Measurements from ENCODE around the gene USH1C. TPM values are rescaled to one million over a fixed set of nuclear protein-coding genes. Genes with fewer than 3 reads are reported as not detected.

USH1C gene
- total RNA-seq, 1 donor from 2014 or later, result not detected

DNA sequence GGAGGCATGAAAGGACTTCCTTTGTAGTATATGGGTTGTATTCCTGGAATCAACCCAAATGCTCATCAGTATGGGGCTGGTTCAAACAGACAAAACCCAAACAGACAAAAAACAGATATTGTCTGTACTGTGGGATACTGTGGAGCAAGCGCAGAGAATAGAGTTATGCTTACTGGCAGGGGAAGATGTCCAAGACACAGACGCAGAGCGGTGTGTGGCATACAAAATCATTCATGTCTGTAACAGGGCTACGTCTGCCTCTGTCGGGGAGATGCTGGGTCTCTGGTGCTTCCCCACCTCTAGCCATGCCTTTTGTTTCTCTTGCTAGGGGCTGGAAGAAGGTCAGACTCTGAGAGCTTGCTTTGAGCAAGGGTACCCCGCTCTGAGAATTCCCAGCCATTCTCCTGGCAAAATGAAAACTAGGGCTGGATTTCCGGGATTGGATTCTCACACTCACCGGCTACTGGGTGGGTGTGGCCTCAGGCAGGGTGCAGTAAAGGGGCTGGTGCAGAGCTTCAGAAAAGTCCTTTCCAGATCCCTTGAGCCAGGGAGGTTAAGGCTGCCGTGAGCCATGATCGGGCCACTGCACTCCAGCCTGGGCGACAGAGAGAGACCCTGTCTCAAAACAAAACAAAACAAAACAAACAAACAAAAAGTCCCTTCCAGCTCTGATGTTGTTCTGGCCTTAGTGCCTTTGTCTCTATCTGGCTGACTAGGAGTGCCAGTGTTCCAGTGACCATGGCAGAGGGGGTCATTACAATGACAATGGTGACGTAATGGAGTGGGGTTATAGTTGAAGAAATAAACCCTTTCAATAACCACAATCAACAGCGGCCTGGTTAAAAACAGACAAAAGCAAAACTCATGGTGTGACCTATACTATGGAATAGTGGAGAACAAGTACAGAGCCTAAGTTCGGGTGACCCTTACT, 64.7 kb downstream of the USH1C start:
- DNase-seq (ENCODE audit: extremely low read depth, low read depth, low spot score), result no peak

DNA sequence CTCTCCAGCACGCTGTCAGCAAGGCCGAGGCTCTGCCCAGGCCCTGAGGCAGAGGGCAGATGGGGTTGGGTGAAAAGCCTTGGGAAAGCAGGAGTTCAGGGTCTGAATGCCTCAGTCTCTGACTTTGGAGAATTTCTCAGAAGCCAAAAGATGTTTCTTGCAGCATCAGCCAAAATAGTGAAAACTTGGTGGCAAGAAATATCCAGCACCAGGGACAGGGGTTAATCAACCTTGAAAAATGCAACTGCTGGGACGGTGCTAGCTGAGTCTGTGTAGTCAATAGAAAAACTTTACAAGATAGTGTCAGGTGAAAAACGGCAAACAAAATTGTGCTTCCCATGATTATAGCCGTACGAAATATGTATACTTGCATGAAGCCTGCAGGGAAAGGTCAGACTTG, 66.1 kb downstream of the USH1C start:
- no peak for DNase-seq (ENCODE audit: extremely low read depth, low read depth, low spot score)

DNA sequence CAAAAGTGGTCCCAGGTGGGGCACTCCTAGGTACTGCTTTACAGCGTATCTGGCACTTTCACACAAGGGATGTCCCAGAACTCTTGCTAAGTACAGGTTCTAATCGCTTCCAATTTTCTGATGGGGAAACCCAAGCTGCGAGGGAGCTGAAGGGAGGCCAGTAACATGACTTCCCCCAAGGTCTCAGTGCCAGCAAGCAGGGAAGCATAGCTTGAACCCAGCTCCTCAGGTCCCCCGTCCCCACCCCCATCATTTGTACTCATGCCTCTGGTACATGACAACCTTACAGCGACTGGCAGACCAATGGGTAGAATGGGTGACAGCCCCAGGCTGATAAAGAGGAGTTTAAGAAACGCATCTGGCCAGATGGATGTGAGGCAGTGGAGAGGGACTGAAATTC, 66.9 kb downstream of the USH1C start:
- DNase-seq (ENCODE audit: extremely low read depth, low read depth, low spot score), result no peak

DNA sequence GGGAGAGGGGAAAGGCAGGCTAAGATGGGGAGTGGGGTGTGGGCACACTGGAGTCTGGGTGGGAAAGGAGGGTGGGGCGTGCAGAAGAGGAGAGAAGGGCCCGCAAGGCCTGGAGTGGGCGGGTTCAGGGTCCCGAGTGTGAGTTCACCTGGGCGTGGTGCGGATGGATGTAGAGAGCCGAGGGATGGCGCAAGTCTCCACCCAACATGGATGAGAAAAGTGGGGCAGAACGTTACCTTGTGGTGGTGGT, 67.2 kb downstream of the USH1C start:
- no peak for DNase-seq (ENCODE audit: extremely low read depth, low read depth, low spot score)

DNA sequence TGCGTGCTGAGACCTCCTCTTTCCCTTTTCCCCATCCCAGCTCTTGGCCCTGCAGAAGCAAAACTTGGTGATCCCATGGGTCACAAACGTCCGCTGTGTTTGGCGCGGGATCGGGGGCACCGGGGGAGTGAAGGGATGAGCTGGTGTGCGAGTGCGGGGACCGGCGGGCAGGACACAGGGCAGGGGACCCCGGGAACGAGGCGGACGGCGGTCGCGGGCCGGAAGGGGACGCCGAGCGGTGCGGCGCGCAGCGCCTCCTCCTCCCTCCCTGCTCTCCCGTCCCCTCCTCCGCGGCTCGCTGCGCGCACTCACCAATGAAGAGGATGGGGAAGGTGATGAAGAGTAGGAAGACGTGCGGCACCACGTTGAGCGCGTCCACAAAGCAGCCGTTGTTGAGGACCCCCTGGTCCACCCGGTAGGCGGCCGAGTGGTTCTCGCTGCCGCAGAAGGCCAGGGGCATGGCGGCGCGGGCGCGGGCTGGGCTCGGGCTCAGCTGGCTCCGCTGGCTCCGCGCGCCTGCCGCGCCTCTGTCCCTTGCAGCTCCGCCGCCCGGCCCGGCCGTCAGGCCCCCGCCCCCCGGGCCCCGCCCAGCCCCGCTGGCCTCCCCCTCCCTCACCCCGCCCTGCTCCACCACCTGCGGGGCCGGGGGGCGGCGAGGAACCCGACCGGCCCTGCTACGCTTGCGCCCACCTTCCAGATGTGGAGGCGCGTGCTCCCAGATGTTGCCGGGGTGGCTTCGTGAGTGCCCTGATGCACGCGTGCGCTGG, 67.7 kb downstream of the USH1C start, which contains the start of gene ABCC8:
ABCC8 (minus strand) TSS at position 529 of the 767 bp plus-strand sequence; CDS start at position 460, 69 bp downstream.
- DNase-seq (ENCODE audit: extremely low read depth, low read depth, low spot score), result no peak

DNA sequence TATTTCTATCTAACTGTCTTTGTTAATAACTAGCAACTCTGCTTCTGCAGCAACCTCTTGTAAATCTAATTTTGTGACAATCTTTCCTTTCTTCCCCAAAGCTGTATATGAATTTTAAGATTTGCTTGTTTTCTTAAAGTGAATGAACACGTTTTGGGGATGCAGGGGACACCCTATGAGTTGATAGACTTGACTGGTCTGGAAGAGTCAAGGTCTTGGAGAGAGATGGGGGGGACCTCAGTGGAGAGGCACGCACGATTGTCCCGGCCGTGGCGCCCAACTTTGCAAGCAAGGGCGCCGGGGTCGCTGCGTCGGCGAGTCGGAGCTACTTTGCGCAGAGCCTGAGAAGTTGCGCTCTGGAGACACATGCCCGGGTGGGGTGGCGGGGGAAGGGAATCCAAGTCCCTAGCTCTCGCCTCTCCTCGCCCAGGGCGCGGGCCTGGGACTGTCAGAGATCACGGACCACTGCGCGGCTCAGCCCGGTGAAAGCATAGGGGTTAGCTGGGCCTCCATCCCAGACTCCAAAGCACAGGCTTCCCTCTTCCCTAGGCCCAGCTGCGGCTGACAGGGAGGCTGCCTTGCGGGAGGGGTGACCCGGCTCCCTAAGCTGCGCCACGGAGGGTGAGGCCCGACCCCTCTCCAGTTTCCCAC, 68.4 kb downstream of the USH1C start:
- no peak for DNase-seq (ENCODE audit: extremely low read depth, low read depth, low spot score)

DNA sequence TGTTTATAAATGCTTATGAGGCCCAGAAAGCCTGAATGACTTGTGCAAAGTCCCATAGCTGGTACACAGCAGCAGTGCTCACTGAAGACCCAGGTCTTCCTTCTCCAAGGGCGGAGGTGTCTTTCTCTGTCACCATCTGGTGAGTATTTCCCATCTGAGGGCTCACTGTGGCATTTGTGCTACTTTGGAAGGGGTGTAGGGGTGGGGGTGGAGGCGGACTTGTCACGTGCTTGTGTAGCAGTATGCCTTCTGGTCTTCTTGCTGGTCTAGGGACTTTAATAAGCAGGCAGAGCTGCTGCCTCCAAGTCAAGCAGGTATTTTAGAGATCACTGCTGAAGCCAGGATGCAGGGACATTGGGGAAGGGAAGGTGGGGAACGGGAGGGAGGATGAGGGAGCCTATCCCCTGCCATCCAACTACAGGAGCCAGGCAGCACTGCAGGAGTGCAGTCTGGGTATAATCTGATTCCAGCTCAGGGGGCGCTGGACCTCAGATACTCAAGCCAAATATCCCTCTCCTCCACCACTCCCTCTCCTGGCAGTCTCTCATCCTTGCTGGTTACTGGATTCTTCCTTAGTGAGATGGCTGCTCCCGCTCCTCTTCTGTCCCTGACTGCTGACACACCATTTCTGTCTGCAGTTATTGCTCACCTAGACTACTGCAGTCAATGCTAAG, 71.0 kb downstream of the USH1C start:
- no peak for DNase-seq (ENCODE audit: extremely low read depth, low read depth, low spot score)

DNA sequence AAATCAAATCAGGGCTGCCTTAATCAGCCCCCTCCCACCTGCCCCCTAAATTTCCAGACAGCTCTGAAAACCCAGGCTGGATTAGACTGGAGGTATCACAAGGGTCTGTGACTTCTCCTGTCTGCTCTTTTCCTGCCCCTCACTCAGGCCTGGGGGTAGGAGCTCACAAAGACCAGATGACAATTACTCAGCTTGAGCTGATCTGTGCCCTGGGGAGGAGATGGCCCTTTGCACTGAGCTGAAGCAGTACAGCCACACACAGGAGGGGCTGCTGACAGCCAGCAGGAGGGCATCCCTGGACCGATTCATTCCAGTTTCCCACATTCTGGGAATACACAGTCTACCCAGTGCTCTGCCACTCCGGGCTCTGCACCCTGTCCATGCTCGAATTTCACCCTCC, 71.7 kb downstream of the USH1C start:
- no peak for DNase-seq (ENCODE audit: extremely low read depth, low read depth, low spot score)

DNA sequence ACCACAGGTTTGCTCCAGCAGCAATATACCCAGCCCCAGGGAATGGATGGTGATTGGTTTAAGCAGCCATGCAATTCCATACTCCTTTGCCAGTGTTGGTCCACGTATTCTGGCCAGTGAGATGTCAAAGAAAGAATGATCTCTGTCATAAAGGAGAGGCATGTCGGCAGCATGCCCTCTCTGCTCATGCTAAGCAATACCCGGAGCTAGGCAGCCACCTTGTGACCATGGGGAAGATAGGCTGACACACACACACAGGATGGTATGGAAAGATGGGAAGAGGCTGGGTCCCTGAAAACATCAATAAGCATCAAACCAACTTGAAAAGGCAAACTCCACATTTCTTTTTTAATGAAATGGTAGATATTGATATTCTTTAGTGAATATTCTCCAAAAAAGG, 72.7 kb downstream of the USH1C start:
- no peak for DNase-seq (ENCODE audit: extremely low read depth, low read depth, low spot score)

DNA sequence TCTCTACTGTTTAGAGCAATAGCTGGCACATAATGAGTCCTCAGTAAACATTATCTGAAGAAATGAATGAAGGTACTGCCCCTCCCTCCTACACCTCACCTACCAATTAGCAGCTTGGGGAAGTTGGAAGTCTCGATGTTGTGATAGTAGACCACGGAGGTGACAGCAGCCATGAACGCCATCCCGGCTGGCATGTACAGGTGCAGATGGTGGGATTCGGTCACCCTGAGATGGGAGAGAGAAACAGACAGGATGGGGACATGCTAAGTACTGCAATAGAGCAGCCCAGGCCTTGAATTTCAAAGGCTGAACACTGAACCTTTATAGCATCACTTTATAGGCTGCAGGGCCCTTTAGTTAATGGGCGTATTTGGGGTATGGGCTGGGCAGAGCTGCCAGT, 74.2 kb downstream of the USH1C start:
- no peak for DNase-seq (ENCODE audit: extremely low read depth, low read depth, low spot score)

DNA sequence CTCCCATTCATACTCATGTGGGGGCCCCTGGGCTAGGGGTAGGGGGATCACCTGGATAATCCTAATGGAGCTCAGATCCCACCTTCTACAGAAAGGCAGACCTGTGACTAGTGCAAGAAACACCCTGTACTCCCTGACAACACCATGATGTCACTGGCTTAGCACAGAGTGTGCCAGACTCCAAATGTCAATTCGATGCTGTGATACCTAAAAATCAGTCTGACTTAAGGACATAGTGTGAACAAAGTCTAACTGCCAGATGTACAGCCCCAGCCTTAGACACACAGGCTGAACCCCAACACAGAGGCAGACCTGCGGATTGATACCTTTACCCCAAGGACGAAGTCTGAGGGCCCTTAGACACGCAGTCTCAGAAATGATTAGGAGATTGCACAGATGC, 76.1 kb downstream of the USH1C start:
- no peak for DNase-seq (ENCODE audit: extremely low read depth, low read depth, low spot score)

DNA sequence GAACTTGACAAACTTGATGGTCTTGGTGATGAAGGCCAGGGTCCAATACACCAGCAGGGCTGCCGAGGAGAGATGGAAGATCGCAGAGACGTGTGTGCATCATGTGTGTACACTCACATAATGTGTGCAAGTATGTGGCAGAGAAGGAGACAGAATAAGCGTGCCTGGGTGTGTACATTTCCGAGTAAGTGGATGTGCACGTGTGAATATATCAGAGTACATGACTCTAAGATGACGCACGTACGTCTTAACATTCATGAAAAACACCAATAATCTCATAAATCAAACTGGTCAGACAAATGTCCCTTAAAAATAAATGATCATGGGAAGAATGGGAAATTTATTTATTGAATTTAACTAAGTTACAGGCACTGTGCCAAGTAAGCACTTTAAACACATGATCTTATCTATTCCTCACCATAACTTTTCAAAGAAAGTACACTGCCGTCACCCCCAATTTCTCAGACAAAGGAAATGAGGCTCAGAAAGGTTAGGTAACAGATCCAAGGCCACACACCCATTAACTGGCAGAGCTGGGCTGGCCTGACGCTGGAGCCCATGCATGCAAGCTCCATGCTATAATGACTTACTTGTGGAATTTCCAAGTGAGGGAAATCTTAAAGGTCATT, 80.6 kb downstream of the USH1C start:
- no peak for DNase-seq (ENCODE audit: extremely low read depth, low read depth, low spot score)

DNA sequence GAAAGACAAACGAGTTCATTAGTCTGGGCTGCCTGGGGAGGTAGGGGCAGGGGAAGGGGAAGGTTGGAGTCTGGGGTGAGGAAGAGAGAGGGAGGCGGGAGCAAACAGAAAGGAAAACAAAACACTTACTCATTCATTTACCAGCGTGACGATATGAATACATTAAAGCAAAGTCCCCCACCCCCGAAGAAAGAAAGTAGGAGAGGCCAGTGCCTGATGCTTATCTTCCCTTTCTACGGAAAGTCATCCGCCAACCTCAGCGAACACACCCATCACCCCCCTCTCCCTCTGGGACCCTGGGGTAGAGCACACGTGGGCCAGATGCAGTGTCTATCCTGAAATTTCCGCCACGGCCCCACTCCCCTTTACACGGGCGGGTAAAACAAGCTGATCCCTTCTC, 81.3 kb downstream of the USH1C start:
- no peak for DNase-seq (ENCODE audit: extremely low read depth, low read depth, low spot score)

DNA sequence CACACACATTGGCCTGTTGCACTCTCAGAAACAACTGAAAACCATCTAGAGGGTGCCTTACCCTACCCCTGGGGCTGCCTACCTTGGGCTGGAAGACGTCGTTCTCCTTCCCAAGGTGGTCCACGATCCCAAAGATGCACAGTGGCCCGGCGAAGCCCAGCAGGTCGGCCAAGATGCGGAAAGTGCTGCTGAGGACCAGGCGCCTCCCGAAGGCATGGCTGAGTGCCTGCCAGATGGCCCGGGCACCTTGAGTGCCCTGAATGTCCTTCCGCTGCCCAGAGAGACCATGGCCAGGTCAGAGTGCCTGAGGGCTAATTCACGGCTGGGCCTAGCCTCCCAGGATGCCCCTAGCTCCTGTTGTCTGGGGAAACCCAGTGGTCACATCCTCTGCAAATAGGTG, 83.8 kb downstream of the USH1C start:
- no peak for DNase-seq (ENCODE audit: extremely low read depth, low read depth, low spot score)

DNA sequence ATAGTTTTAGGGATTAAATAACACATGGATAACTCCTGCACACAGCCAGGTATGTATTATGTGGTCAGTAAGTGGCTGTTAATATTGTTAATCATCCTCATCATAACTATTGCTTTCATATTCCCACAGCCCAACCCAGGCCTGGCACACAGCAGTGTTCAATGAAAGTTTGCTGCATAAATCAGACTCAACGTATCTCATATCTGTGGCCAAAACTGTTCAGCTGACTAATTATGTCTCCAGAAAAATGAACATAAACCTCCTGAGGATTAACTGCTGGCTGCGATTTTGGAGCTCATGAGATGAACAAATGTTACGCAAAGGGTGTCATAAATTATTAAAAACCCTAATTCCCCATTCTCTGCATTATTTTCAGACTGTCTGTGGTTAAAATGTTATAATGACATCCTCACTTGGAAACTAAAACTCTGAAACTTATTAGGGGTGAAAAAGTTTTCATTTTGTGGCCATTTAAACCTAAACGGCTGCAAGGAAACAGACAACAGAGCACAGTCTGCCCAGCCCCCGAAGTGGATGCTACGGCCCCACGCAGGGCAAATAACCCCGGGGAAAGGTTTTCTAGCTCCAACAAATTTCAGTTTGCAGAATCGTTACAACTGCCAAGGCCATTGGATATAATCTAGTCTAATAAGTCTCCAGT, 84.8 kb downstream of the USH1C start:
- no peak for DNase-seq (ENCODE audit: extremely low read depth, low read depth, low spot score)

DNA sequence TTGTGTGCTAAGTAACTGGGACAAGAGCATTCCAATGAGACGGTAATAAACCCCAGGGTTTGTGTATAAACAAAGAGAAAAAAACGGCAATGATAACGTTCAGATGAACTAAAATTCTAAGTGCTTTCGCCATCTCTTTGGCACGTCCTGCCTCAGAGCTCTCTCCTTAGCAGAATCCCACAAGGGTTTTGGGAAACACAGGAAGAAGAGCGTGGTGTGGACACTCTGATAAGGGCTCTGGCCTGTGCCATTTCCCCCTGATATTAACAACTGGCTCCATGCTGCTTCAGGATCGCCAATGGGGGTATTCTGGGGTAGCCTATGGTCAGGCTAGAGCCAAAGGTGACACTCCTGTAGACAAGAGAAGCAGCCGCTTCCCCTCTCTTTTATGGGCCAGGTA, 85.9 kb downstream of the USH1C start:
- no peak for DNase-seq (ENCODE audit: extremely low read depth, low read depth, low spot score)

DNA sequence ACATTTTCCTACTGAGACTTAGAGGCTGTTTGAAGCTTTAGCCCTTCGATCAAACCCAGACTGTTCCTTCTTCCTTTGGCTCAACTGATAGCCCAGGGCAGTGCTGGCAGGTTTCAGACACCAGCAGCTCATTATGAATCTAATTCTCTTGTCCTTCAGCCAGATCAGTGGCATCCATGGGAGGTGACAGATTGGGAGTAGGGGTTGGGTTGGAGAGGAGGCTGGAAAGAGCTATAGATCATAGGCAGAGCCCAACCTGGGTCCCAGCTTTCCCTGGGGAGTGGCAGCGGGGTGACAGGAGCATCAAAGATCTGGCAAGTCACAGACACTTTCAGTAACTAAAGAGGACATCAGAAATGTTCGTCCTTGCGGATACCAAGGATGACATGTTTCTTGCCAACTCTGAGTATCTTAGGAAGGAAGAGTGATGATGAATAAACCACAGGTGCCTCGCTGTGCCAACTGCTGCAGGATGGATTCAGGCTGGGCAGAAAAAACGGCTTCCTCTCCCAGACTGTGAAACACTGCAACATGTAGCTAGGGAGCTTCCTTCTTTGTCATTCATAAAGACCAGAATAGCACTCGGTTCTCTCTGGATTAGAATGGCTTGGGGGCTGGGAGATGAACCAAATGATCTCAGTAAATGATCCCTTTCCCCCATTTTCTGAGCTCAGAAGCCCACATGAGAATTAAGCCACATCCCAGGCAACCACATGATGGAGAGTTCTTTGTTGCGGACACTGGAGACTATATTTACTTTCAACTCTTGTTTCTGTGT, 86.6 kb downstream of the USH1C start:
- DNase-seq (ENCODE audit: extremely low read depth, low read depth, low spot score), result no peak

DNA sequence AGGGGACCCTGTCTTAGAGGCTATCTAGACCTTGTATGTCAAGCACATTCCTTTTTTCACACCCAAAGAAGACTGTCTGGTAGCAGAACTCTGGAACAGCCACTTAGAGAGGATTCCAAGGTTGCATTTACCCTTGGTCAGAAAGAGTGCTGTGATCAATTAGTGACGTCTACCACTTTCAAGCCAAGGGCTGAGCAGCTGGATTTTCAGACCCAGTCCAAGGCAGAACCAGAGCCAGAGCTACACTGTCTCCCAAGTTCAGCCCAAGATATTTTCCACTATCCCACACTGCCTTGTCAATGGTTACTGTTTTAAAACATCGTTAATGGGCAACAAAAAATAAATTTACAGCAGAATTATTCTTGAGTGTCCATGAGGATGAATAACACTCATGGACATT, 91.5 kb downstream of the USH1C start:
- DNase-seq (ENCODE audit: extremely low read depth, low read depth, low spot score), result no peak

DNA sequence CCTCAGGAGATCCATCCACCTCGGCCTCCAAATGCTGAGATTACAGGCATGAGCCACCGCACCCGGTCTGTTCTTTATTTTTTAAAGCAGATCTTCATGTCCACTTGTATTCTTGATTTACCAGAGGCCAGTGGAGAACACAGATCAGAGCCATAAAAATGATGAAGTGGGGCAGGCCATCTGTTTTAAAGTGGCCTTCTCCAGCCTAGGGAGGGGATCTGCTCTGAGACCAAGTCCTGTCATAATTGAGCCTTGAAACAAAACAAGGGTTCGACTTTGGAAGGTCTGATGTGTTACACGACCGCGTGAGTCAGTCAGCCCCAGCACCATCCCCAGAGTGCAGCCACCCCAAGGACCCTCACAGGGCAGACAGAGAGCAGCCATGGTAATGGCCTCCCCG, 95.1 kb downstream of the USH1C start:
- no peak for DNase-seq (ENCODE audit: extremely low read depth, low read depth, low spot score)
